ENCODE data around the gene OR1J4. TPM values are rescaled to one million over a fixed set of nuclear protein-coding genes. Genes with fewer than 3 reads are reported as not detected.

The OR1J4 gene
- total RNA-seq, 1 donor from 2014 or later: not detected

GRCh38 chr9:122479062-122479461 is 39.9 kb upstream of the OR1J4 start:
- Mint-ChIP-seq H3K4me1 (ENCODE audit: low read depth) (no peaks in the 10 kb centered on the region), H3K36me3 (ENCODE audit: low read depth) (no peaks in the 10 kb centered on the region), H3K4me3 (ENCODE audit: unreplicated experiment) (no peak overlapping the region), H3K27me3 (ENCODE audit: low read depth) (peaks cover 54% of the 10 kb centered on the region), H3K27ac (ENCODE audit: unreplicated experiment) (no peak overlapping the region), H3K9me3 (ENCODE audit: low read depth) (no peaks in the 10 kb centered on the region)
- TF ChIP-seq, protein P1, sequence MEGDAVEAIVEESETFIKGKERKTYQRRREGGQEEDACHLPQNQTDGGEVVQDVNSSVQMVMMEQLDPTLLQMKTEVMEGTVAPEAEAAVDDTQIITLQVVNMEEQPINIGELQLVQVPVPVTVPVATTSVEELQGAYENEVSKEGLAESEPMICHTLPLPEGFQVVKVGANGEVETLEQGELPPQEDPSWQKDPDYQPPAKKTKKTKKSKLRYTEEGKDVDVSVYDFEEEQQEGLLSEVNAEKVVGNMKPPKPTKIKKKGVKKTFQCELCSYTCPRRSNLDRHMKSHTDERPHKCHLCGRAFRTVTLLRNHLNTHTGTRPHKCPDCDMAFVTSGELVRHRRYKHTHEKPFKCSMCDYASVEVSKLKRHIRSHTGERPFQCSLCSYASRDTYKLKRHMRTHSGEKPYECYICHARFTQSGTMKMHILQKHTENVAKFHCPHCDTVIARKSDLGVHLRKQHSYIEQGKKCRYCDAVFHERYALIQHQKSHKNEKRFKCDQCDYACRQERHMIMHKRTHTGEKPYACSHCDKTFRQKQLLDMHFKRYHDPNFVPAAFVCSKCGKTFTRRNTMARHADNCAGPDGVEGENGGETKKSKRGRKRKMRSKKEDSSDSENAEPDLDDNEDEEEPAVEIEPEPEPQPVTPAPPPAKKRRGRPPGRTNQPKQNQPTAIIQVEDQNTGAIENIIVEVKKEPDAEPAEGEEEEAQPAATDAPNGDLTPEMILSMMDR (IDR thresholded peaks at IDR 0.05): no peak
- DNase-seq (ENCODE audit: low spot score): no peak

DNA sequence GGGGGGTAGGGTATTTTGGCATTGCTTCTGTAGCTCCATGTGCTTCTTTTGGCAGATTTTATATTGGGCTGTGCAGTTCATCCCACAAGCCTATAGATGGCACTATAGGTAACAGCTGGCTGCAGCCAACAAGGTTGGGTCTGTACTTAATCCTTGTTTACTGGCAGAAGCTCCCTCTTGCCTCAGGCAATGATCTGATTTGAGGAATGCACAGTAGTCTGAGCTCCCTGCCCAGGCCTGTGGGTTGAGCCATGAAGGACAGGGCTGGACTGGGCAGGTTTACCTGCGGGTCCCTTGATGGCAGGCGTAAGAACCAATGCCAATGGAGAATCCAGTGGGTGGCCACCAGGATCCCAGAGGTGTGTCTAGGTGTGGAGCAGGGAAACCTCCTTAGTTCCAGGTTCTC is 20.1 kb upstream of the OR1J4 start:
- H3K36me3 Mint-ChIP-seq (ENCODE audit: low read depth): no peaks in the 10 kb centered on the region
- H3K27me3 Mint-ChIP-seq (ENCODE audit: low read depth): peaks cover 31% of the 10 kb centered on the region
- H3K9me3 Mint-ChIP-seq (ENCODE audit: low read depth): peaks cover 14% of the 10 kb centered on the region
- no peak overlapping the region for H3K27ac Mint-ChIP-seq (ENCODE audit: unreplicated experiment)
- no peak for DNase-seq (ENCODE audit: low spot score)
- no peak overlapping the region for H3K4me3 Mint-ChIP-seq (ENCODE audit: unreplicated experiment)
- TF ChIP-seq, protein P1 (IDR thresholded peaks at IDR 0.05): peak; percentile 75
- no peaks in the 10 kb centered on the region for H3K4me1 Mint-ChIP-seq (ENCODE audit: low read depth)

- no peak for DNase-seq (ENCODE audit: low spot score)
- Mint-ChIP-seq H3K4me3 (ENCODE audit: unreplicated experiment) (no peak overlapping the region), H3K9me3 (ENCODE audit: low read depth) (no peaks in the 10 kb centered on the region), H3K36me3 (ENCODE audit: low read depth) (no peaks in the 10 kb centered on the region), H3K4me1 (ENCODE audit: low read depth) (no peaks in the 10 kb centered on the region), H3K27ac (ENCODE audit: unreplicated experiment) (no peak overlapping the region), H3K27me3 (ENCODE audit: low read depth) (peaks cover 39% of the 10 kb centered on the region)
- TF ChIP-seq, protein P1 (IDR thresholded peaks at IDR 0.05): no peak
These were observed 12.0 kb upstream of the OR1J4 start for GRCh38 chr9:122506964-122507363.

DNA sequence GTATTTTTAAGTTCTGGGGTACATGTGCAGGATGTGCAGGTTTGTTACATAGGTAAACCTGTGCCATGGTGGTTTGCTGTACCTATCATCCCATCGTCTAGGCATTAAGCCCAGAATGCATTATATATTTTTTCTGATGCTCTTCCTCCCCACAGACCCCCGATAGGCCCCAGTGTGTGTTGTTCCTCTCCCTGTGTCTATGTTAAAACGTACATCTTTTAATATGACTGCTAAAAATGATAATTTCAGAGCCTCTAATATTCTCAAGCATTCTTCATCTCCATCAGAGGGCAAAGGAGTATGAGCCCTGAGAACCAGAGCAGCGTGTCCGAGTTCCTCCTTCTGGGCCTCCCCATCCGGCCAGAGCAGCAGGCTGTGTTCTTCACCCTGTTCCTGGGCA is 8.4 kb upstream of the OR1J4 start, which contains the start of gene OR1J2:
Gene OR1J2, plus strand, starts transcription at position 301 of the 400 bp plus-strand sequence. Its CDS starts 0 bp downstream, at position 301.
- Mint-ChIP-seq H3K27ac (ENCODE audit: unreplicated experiment) (no peak within 1 kb of the TSS), H3K27me3 (ENCODE audit: low read depth) (peaks cover 45% of the 10 kb centered on the region), H3K4me1 (ENCODE audit: low read depth) (no peaks in the 10 kb centered on the region), H3K4me3 (ENCODE audit: unreplicated experiment) (no peak within 1 kb of the TSS), H3K9me3 (ENCODE audit: low read depth) (no peaks in the 10 kb centered on the region), H3K36me3 (ENCODE audit: low read depth) (no peaks in the 10 kb centered on the region)
- DNase-seq (ENCODE audit: low spot score): no peak
- TF ChIP-seq, protein P1 (IDR thresholded peaks at IDR 0.05): no peak

DNA sequence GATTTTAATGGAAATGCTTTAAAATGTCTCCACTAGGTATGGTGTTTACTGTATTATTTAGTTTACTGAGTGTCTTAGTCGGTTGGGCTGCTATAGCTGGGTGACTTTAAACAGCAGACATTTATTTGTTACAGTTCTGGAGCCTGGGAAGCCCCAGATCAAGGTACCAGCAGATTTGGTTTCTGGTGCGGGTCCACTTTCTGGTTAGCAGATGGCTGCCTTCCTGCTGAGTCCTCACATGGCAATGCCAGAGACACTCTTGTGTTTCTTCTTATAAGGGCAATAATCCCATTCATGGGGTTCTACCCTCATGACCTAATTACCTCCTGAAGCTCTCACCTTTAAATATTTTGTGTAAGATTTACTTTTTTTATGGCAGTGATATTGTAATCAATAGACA is 715 bp upstream of the OR1J4 start:
- Mint-ChIP-seq H3K27ac (ENCODE audit: unreplicated experiment) (no peak overlapping the region), H3K4me1 (ENCODE audit: low read depth) (no peaks in the 10 kb centered on the region), H3K9me3 (ENCODE audit: low read depth) (no peaks in the 10 kb centered on the region), H3K4me3 (ENCODE audit: unreplicated experiment) (no peak overlapping the region), H3K27me3 (ENCODE audit: low read depth) (peaks cover 35% of the 10 kb centered on the region), H3K36me3 (ENCODE audit: low read depth) (no peaks in the 10 kb centered on the region)
- TF ChIP-seq, protein P1 (IDR thresholded peaks at IDR 0.05): no peak
- DNase-seq (ENCODE audit: low spot score): no peak
